Measurements from ENCODE around the gene AAK1.

DNA sequence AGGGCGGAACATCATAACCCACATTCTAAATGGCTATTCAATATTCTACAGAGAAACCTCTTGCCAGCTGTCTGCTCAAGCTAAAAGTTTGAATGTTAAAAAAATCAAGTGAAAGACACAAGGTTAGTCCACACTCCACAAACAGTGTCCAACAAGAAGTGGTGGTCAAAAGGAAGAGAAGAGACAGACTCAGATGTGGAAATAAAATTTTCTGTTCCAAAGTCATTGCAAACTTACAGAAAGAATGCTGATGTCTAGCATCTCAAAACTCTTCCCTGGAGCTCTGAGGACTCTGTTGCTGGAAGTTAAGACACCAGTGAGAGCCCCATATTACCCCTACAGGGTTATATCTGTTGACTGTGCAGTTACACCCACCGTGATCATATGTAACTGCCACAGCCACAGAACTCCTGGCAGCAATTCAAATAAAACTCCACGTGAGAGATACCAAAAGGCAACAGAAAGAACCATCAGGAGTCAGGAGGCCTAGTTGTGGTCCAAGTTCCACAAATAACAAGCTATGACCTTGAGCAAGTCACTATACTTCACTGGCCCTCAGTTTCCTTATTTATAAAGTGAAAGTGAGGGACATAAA is 60.9 kb downstream of the AAK1 start:
- TF ChIP-seq, protein P1, sequence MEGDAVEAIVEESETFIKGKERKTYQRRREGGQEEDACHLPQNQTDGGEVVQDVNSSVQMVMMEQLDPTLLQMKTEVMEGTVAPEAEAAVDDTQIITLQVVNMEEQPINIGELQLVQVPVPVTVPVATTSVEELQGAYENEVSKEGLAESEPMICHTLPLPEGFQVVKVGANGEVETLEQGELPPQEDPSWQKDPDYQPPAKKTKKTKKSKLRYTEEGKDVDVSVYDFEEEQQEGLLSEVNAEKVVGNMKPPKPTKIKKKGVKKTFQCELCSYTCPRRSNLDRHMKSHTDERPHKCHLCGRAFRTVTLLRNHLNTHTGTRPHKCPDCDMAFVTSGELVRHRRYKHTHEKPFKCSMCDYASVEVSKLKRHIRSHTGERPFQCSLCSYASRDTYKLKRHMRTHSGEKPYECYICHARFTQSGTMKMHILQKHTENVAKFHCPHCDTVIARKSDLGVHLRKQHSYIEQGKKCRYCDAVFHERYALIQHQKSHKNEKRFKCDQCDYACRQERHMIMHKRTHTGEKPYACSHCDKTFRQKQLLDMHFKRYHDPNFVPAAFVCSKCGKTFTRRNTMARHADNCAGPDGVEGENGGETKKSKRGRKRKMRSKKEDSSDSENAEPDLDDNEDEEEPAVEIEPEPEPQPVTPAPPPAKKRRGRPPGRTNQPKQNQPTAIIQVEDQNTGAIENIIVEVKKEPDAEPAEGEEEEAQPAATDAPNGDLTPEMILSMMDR (IDR thresholded peaks at IDR 0.05): no peak
- TF ChIP-seq NR3C1 (CRISPR knock-in tag; conservative IDR thresholded peaks at IDR 0.05; ENCODE audit: low read depth) (no peak), ZNF232 (CRISPR knock-in tag; IDR thresholded peaks at IDR 0.05) (no peak), ETV6 (CRISPR knock-in tag; IDR thresholded peaks at IDR 0.05) (no peak), JUN (CRISPR knock-in tag; IDR thresholded peaks at IDR 0.05) (no peak)
- TF ChIP-seq, protein P2, sequence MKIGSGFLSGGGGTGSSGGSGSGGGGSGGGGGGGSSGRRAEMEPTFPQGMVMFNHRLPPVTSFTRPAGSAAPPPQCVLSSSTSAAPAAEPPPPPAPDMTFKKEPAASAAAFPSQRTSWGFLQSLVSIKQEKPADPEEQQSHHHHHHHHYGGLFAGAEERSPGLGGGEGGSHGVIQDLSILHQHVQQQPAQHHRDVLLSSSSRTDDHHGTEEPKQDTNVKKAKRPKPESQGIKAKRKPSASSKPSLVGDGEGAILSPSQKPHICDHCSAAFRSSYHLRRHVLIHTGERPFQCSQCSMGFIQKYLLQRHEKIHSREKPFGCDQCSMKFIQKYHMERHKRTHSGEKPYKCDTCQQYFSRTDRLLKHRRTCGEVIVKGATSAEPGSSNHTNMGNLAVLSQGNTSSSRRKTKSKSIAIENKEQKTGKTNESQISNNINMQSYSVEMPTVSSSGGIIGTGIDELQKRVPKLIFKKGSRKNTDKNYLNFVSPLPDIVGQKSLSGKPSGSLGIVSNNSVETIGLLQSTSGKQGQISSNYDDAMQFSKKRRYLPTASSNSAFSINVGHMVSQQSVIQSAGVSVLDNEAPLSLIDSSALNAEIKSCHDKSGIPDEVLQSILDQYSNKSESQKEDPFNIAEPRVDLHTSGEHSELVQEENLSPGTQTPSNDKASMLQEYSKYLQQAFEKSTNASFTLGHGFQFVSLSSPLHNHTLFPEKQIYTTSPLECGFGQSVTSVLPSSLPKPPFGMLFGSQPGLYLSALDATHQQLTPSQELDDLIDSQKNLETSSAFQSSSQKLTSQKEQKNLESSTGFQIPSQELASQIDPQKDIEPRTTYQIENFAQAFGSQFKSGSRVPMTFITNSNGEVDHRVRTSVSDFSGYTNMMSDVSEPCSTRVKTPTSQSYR (CRISPR knock-in tag; IDR thresholded peaks at IDR 0.05): no peak
- TF ChIP-seq, protein P3, sequence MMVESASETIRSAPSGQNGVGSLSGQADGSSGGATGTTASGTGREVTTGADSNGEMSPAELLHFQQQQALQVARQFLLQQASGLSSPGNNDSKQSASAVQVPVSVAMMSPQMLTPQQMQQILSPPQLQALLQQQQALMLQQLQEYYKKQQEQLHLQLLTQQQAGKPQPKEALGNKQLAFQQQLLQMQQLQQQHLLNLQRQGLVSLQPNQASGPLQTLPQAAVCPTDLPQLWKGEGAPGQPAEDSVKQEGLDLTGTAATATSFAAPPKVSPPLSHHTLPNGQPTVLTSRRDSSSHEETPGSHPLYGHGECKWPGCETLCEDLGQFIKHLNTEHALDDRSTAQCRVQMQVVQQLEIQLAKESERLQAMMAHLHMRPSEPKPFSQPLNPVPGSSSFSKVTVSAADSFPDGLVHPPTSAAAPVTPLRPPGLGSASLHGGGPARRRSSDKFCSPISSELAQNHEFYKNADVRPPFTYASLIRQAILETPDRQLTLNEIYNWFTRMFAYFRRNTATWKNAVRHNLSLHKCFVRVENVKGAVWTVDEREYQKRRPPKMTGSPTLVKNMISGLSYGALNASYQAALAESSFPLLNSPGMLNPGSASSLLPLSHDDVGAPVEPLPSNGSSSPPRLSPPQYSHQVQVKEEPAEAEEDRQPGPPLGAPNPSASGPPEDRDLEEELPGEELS (CRISPR knock-in tag; IDR thresholded peaks at IDR 0.05): no peak
- TF ChIP-seq, protein P4, sequence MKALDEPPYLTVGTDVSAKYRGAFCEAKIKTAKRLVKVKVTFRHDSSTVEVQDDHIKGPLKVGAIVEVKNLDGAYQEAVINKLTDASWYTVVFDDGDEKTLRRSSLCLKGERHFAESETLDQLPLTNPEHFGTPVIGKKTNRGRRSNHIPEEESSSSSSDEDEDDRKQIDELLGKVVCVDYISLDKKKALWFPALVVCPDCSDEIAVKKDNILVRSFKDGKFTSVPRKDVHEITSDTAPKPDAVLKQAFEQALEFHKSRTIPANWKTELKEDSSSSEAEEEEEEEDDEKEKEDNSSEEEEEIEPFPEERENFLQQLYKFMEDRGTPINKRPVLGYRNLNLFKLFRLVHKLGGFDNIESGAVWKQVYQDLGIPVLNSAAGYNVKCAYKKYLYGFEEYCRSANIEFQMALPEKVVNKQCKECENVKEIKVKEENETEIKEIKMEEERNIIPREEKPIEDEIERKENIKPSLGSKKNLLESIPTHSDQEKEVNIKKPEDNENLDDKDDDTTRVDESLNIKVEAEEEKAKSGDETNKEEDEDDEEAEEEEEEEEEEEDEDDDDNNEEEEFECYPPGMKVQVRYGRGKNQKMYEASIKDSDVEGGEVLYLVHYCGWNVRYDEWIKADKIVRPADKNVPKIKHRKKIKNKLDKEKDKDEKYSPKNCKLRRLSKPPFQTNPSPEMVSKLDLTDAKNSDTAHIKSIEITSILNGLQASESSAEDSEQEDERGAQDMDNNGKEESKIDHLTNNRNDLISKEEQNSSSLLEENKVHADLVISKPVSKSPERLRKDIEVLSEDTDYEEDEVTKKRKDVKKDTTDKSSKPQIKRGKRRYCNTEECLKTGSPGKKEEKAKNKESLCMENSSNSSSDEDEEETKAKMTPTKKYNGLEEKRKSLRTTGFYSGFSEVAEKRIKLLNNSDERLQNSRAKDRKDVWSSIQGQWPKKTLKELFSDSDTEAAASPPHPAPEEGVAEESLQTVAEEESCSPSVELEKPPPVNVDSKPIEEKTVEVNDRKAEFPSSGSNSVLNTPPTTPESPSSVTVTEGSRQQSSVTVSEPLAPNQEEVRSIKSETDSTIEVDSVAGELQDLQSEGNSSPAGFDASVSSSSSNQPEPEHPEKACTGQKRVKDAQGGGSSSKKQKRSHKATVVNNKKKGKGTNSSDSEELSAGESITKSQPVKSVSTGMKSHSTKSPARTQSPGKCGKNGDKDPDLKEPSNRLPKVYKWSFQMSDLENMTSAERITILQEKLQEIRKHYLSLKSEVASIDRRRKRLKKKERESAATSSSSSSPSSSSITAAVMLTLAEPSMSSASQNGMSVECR (CRISPR knock-in tag; IDR thresholded peaks at IDR 0.05; ENCODE audit: borderline replicate concordance): no peak
- TF ChIP-seq, protein P5, sequence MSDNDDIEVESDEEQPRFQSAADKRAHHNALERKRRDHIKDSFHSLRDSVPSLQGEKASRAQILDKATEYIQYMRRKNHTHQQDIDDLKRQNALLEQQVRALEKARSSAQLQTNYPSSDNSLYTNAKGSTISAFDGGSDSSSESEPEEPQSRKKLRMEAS (CRISPR knock-in tag; IDR thresholded peaks at IDR 0.05): no peak
- TF ChIP-seq, protein P6, sequence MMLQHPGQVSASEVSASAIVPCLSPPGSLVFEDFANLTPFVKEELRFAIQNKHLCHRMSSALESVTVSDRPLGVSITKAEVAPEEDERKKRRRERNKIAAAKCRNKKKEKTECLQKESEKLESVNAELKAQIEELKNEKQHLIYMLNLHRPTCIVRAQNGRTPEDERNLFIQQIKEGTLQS (CRISPR knock-in tag; conservative IDR thresholded peaks at IDR 0.05): no peak
